Trophoblast cell (in vitro differentiated cells and primary cell): Measurements from ENCODE around the gene HACE1.

ENCODE experiments used
- DNase-seq, 2 donors: peaks; one replicate each; pipeline ENCODE4 v3.0.0-alpha.2; 2016
- H2AFZ ChIP-seq: 2 replicates; pipeline ENCODE4 v1.6.1; 2013; ENCODE audit warnings: low read length, moderate library complexity, mild to moderate bottlenecking; ENCODE audit not compliant: insufficient read depth, poor library complexity
- H2AK5ac ChIP-seq: 2 replicates; pipeline ENCODE4 v1.6.1; 2013; ENCODE audit warnings: mild to moderate bottlenecking, low read length
- H2BK120ac ChIP-seq: 2 replicates; pipeline ENCODE4 v1.6.1; 2013; ENCODE audit warnings: low read length, mild to moderate bottlenecking, moderate library complexity; ENCODE audit not compliant: insufficient read depth, poor library complexity
- H2BK12ac ChIP-seq: 2 replicates; pipeline ENCODE4 v1.6.1; 2013; ENCODE audit warnings: mild to moderate bottlenecking, low read length, moderate library complexity
- H2BK5ac ChIP-seq: 2 replicates; pipeline ENCODE4 v1.6.1; 2013; ENCODE audit warnings: low read length, low read depth, moderate library complexity, mild to moderate bottlenecking; ENCODE audit not compliant: poor library complexity
- H3K14ac ChIP-seq: 2 replicates; pipeline ENCODE4 v1.6.1; 2013; ENCODE audit warnings: mild to moderate bottlenecking, low read length
- H3K18ac ChIP-seq: 2 replicates; pipeline ENCODE4 v1.6.1; 2013; ENCODE audit warnings: mild to moderate bottlenecking, low read length
- H3K23ac ChIP-seq: 2 replicates; pipeline ENCODE4 v1.6.1; 2013; ENCODE audit warnings: low read length
- H3K27ac ChIP-seq: 2 replicates; pipeline ENCODE4 v1.5.1; 2013; ENCODE audit warnings: low read depth, mild to moderate bottlenecking, inconsistent platforms, low read length, moderate library complexity
- H3K27me3 ChIP-seq: 2 replicates; pipeline ENCODE4 v1.6.1; 2013; ENCODE audit warnings: inconsistent platforms, mild to moderate bottlenecking, low read length, moderate library complexity; ENCODE audit not compliant: insufficient read depth
- H3K36me3 ChIP-seq, 2 experiments: 1 replicate in 1 of 2; 2 replicates in 1 of 2; pipeline ENCODE4 v1.6.1; 2013; ENCODE audit warnings: low read length in 2 of 2, mild to moderate bottlenecking in 2 of 2, moderate library complexity in 1 of 2; ENCODE audit not compliant: insufficient read depth in 2 of 2, control insufficient read depth in 1 of 2
- H3K4ac ChIP-seq: 2 replicates; pipeline ENCODE4 v1.6.1; 2013; ENCODE audit warnings: low read depth, mild to moderate bottlenecking, low read length, moderate library complexity
- H3K4me1 ChIP-seq, 2 experiments: 1 replicate in 1 of 2; 2 replicates in 1 of 2; pipeline ENCODE4 v1.6.1; 2013; ENCODE audit warnings: low read length in 2 of 2, mild to moderate bottlenecking in 2 of 2, moderate library complexity in 1 of 2; ENCODE audit not compliant: insufficient read depth in 2 of 2, control insufficient read depth in 1 of 2
- H3K4me2 ChIP-seq: 2 replicates; pipeline ENCODE4 v1.6.1; 2013; ENCODE audit warnings: inconsistent platforms, mild to moderate bottlenecking, low read length, moderate library complexity
- H3K4me3 ChIP-seq: 2 replicates; pipeline ENCODE4 v1.5.1; 2013; ENCODE audit warnings: mild to moderate bottlenecking, low read depth, low read length, inconsistent platforms
- H3K79me1 ChIP-seq: one replicate; pipeline ENCODE4 v1.6.1; 2013; ENCODE audit warnings: low read length
- H3K79me2 ChIP-seq: 2 replicates; pipeline ENCODE4 v1.6.1; 2013; ENCODE audit warnings: low read length, mild to moderate bottlenecking; ENCODE audit not compliant: control insufficient read depth, insufficient read depth, poor library complexity
- H3K9ac ChIP-seq: 2 replicates; pipeline ENCODE4 v1.6.1; 2013; ENCODE audit warnings: mild to moderate bottlenecking, low read length
- H3K9me3 ChIP-seq: 2 replicates; pipeline ENCODE4 v1.6.1; 2013; ENCODE audit warnings: low read depth, mild to moderate bottlenecking, control low read depth, inconsistent platforms, low read length; ENCODE audit not compliant: insufficient read depth
- H4K12ac ChIP-seq: 2 replicates; pipeline ENCODE4 v1.6.1; 2013; ENCODE audit warnings: low read depth, mild to moderate bottlenecking, low read length, moderate library complexity
- H4K8ac ChIP-seq: 2 replicates; pipeline ENCODE4 v1.6.1; 2013; ENCODE audit warnings: low read depth, mild to moderate bottlenecking, low read length, moderate library complexity
- H4K91ac ChIP-seq: one replicate; pipeline ENCODE4 v1.6.1; 2013; ENCODE audit warnings: low read depth, mild to moderate bottlenecking, low read length, moderate library complexity
- WGBS: extraction: QIAGEN DNeasy Blood & Tissue Kit; methylation state at CpG from one replicate; pipeline ENCODE4 v1.1.7; 2013; ENCODE audit warnings: missing lambda C conversion rate; ENCODE audit not compliant: insufficient read length, insufficient coverage; ENCODE audit errors: extremely low coverage; 5-methylcytosine and 5-hydroxymethylcytosine counted together

The HACE1 gene

DNA sequence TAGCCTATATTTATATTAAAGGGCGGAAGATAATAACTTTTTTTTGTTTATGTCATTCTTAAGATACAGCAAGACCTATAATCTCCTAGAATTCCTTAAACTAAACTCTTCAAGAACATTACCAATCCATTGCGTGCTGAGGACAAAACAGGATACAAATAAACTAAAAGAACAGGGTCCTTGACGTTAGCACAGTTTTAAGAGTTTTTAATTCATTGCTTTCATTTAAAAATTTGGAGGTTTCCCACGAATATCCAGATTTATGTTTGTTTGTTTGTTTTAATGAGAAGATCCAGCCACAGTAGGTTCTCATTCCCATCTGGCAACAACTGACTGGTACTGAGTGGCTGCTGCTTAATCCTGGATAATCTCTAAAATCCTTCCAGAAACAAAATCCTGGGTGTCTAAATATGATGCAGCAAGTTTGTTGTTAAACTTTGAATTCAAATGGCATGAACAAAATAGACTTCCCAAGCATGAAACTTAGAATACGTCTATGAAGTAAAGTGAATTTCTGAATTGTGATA lies 153.7 kb downstream of the HACE1 start:
- no peaks in the 10 kb centered on the region for H3K9me3 ChIP-seq
- no peak overlapping the region for H3K4me2 ChIP-seq
- no peak overlapping the region for H3K23ac ChIP-seq
- no peak overlapping the region for H2BK5ac ChIP-seq
- H4K8ac ChIP-seq, result no peak overlapping the region
- H2BK12ac ChIP-seq, result no peak overlapping the region
- no peak for DNase-seq
- H3K36me3 ChIP-seq, result no peaks in the 10 kb centered on the region
- H3K79me1 ChIP-seq, result peaks cover 14% of the 10 kb centered on the region
- no peak overlapping the region for H3K18ac ChIP-seq
- H3K4me1 ChIP-seq, result peaks cover 0 to 8% of the 10 kb centered on the region in 2 experiments
- no peak overlapping the region for H3K9ac ChIP-seq
- H2AFZ ChIP-seq, result no peak overlapping the region
- H4K91ac ChIP-seq, result no peak overlapping the region
- no peak overlapping the region for H4K12ac ChIP-seq
- H3K27me3 ChIP-seq, result no peaks in the 10 kb centered on the region
- WGBS, result no CpG with 5 or more reads among the region's 5 CpGs
- H3K14ac ChIP-seq, result no peak overlapping the region
- no peak overlapping the region for H3K4ac ChIP-seq
- H3K79me2 ChIP-seq, result no peaks in the 10 kb centered on the region
- H2BK120ac ChIP-seq, result no peak overlapping the region
- no peak overlapping the region for H3K27ac ChIP-seq
- no peak overlapping the region for H3K4me3 ChIP-seq
- no peak overlapping the region for H2AK5ac ChIP-seq

DNA sequence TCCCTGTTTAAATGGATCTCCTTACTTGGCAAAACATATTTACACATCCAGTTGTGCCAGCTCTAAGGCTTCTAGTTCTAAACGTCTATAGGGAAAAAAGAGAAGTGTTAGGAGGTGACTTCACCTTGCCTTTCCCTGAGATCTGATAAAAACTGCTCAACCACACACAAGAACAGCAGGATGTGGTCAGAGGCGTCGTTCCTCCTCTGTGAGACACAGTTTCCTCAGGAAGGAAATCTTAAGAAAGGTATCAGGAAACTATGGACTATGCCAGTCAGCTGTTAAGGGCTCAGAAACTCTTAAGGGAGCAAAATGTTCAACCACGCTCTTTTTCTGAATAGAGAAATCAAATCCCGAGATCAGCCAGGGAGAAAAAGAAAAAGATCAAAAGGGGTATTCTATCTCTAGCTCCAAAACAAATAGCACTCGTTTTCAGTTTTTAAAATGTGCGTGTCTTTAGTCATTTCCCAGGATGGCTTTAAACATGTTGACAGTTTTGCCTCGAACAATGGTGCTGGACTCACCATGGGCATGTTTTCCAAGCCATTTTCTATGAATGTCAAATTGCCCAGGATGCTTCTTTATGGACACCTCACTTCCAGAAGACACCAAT lies 154.5 kb downstream of the HACE1 start:
- H2BK5ac ChIP-seq, result peak overlapping the region; percentile 77
- no peak overlapping the region for H3K18ac ChIP-seq
- H3K9ac ChIP-seq, result no peak overlapping the region
- H4K12ac ChIP-seq, result no peak overlapping the region
- no peaks in the 10 kb centered on the region for H3K27me3 ChIP-seq
- H3K36me3 ChIP-seq, result no peaks in the 10 kb centered on the region
- no peak overlapping the region for H2AFZ ChIP-seq
- peak overlapping the region; percentile 44 for H3K14ac ChIP-seq
- H3K4me2 ChIP-seq, result no peak overlapping the region
- no peak overlapping the region for H4K91ac ChIP-seq
- H3K23ac ChIP-seq, result no peak overlapping the region
- no peak overlapping the region for H3K4ac ChIP-seq
- H3K9me3 ChIP-seq, result no peaks in the 10 kb centered on the region
- H3K79me1 ChIP-seq, result peaks cover 18% of the 10 kb centered on the region
- H4K8ac ChIP-seq, result no peak overlapping the region
- no peaks in the 10 kb centered on the region for H3K79me2 ChIP-seq
- H3K4me1 ChIP-seq, result peaks cover 0 to 10% of the 10 kb centered on the region in 2 experiments
- no peak overlapping the region for H3K4me3 ChIP-seq
- no CpG with 5 or more reads among the region's 8 CpGs for WGBS
- peak overlapping the region; percentile 84 for H2BK12ac ChIP-seq
- no peak for DNase-seq
- H2AK5ac ChIP-seq, result no peak overlapping the region
- peak overlapping the region; percentile 81 for H3K27ac ChIP-seq
- H2BK120ac ChIP-seq, result peak overlapping the region; percentile 53

- WGBS, result no CpG with 5 or more reads among the region's 3 CpGs
- Histone ChIP-seq H3K27me3 (no peaks in the 10 kb centered on the region), H2AK5ac (no peak overlapping the region), H4K91ac (no peak overlapping the region), H2AFZ (no peak overlapping the region), H4K12ac (no peak overlapping the region), H3K23ac (no peak overlapping the region), H3K36me3 (no peaks in the 10 kb centered on the region), H2BK120ac (no peak overlapping the region), H3K79me2 (no peaks in the 10 kb centered on the region), H2BK5ac (peak overlapping the region; percentile 31), H3K18ac (no peak overlapping the region), H3K9ac (no peak overlapping the region), H4K8ac (no peak overlapping the region), H3K4me2 (no peak overlapping the region), H3K4me3 (no peak overlapping the region), H3K9me3 (no peaks in the 10 kb centered on the region), H3K27ac (peak overlapping the region; percentile 81), H3K4me1 (peaks cover 0 to 12% of the 10 kb centered on the region in 2 experiments), H3K14ac (no peak overlapping the region), H3K4ac (no peak overlapping the region), H3K79me1 (peaks cover 21% of the 10 kb centered on the region), H2BK12ac (no peak overlapping the region)
- no peak for DNase-seq
Measured at GRCh38 chr6:104704191-104704590, 155.5 kb downstream of the HACE1 start.

DNA sequence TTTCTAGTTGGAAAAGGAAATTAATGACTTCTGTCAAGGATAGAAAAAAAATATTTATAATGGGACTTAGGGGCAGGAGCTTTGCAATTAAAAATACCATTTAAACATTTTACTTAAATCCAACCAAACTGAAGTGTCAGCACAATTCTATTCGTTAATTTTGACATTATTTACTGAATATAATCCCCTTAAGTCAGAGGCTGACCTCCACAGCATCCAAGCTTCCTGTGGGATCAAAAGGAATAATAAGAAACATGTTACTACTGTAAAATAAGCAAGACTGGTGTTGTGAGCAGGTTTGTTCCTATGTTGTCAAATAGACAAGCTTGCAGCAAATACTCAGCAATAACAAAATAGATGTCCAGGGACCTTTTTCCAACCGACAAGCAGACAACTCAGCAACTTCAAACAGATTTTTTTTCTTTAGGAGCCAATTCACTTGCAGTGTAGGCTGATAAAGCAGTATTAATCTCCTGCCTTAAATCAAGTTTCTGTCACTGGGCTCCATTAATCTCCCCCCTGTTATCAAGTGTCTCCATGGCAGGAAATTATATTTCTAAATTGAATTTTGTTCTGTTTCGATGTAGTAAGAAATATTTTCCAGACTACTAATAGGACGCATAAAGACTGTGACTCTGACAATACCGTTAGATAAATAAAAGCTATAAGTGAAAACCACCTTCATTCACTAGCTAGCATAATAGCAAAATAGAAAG lies 157.4 kb downstream of the HACE1 start:
- no peak overlapping the region for H3K18ac ChIP-seq
- no peak overlapping the region for H3K4ac ChIP-seq
- no peak overlapping the region for H2BK12ac ChIP-seq
- no peak overlapping the region for H3K4me3 ChIP-seq
- no peaks in the 10 kb centered on the region for H3K36me3 ChIP-seq
- H3K23ac ChIP-seq, result no peak overlapping the region
- H2AK5ac ChIP-seq, result no peak overlapping the region
- no CpG with 5 or more reads among the region's 5 CpGs for WGBS
- DNase-seq, result no peak
- H3K79me2 ChIP-seq, result no peaks in the 10 kb centered on the region
- peaks cover 0 to 14% of the 10 kb centered on the region in 2 experiments for H3K4me1 ChIP-seq
- H2AFZ ChIP-seq, result no peak overlapping the region
- no peak overlapping the region for H2BK5ac ChIP-seq
- H3K27me3 ChIP-seq, result no peaks in the 10 kb centered on the region
- no peak overlapping the region for H4K8ac ChIP-seq
- H3K14ac ChIP-seq, result no peak overlapping the region
- H3K9me3 ChIP-seq, result no peaks in the 10 kb centered on the region
- H3K79me1 ChIP-seq, result peaks cover 22% of the 10 kb centered on the region
- no peak overlapping the region for H2BK120ac ChIP-seq
- H3K27ac ChIP-seq, result no peak overlapping the region
- H4K91ac ChIP-seq, result no peak overlapping the region
- no peak overlapping the region for H3K9ac ChIP-seq
- no peak overlapping the region for H4K12ac ChIP-seq
- no peak overlapping the region for H3K4me2 ChIP-seq
